DMS53 (cell line): ENCODE data around the gene UBASH3A.
"Not testable (repeated sequence)": the region's sequence is repeated elsewhere in the genome, so short reads cannot be mapped to it uniquely, and the experiment has no call there.

Experiments
- DNase-seq: peaks from one replicate; lab custom pipeline; 2025; lab: John Stamatoyannopoulos, UW

The UBASH3A gene

DNA sequence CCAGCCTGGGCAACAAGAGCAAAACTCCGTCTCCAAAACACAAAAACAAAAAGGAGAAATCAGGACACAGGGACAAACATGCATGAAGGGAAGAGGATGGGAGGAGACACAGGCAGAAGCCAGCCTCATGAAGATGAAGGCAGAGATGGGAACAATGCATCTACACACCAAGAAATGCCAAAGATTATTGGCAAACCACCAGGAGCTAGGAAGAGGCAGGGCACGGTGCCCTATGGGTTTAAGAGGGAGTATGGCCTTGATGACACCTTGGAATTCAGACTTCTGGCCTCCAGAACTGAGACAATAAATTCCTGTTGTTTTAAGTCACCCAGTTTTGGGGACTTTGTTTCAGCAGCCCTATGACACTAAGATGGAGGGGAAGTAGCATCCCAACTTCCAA lies 13.0 kb upstream of the UBASH3A start:
- no peak for DNase-seq

DNA sequence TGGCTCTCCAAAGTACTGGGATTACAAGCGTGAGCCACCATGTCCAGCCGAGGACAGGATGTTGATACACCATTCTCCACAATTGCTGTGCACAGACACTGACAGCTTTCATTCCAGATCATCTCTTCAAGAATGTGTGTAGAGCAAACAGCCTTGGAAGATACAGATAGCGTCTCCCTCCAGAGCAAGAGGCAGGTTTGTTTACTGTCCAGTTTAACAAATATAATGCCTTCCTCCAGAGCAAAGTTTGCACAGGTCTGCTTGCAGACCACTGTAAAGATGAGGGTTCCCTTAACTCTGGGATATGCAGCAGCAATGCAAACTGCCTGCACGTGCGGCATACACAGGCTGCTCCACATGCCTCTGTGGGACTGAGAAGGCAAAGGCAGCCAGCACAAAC lies 12.4 kb upstream of the UBASH3A start:
- DNase-seq = no peak

- no peak for DNase-seq
Observed at GRCh38 chr21:42392731-42393442, 10.8 kb upstream of the UBASH3A start.

- DNase-seq = no peak
Observed at GRCh38 chr21:42393443-42393950, 10.2 kb upstream of the UBASH3A start.

GRCh38 chr21:42395302-42395701 lies 8.4 kb upstream of the UBASH3A start:
- no peak for DNase-seq

DNA sequence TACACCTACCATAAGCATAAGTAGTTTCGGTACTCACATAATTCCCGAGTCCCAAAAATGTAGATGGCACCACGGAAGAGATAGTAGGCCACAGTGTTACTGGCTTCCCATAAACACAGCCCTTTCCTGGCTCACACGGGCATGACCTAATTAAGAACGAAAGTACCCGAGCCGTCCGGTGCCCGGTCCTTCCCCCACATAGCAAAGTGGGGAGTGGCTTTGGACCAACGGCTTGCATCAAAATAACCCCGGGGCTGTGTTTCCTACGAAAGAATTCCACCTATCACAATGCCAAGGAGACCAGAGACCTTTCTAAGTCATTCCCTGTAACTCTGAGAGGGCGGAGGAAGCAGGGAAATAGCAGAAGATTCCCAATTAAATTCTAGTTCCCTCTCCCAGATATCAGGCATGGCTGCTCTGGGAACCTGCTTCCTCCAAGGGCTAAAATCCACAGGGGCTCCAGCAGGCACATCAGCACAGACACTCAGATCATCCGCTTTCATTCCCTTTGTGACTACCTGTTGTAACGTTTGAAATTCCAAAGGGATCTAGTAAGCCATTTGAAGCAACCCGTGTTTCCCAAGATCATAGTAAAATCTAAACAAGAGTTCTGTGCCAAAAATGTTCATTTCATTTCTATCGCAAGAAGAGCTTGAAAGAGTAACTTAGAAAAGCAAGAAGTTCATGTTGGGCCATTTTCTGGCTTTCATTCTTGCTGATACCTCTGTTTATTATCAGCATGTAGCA lies 7.6 kb upstream of the UBASH3A start, which contains the start of gene TMPRSS3:
Gene TMPRSS3, minus strand, starts transcription at position 148 of the 747 bp plus-strand sequence. CDS start 635 bp downstream, outside the sequence.
- DNase-seq = no peak

DNA sequence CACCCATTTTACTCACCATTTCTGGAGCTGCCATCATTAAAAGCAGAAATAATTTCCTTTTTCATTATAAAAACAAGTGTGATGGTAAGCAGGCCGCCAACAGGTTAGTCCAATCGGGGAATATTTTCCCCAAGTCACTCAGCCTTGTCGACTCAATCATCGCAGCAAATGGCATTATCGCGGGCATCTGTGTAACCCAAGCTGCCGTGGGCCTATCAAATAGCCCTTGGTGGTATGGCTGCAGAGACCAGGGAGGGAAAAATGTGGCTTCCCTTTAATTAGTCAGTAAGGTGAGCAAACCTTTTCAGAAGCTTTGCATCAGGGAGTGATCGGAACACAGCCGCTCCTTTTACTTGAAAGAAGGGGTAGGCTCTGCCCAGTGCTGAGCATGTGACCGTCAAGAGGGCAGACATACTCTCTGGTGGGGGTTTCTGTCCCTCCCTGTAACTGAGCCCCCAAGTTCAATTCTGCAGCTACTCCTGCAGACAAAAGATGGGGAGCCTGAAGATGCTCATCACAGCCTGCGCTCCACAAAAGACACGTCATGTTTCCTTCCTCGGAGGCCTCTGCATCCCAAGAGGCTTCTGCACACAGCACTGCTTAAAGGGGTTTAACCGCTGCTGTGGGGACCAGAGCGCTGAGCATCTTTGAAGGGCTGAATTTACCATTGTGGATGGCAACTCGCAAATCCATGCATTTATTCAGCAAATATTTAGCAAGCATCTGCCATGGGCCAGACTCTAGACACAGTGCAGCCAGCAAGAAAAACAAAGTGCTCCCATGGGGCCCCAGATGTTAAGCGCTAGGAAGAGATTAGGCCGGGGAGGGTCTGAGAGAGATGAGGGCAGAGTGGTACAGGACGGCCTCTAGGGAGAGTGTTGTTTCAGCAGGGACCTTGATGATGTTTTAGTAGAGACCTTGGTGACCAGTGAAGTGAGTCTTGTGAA lies 6.6 kb upstream of the UBASH3A start:
- no peak for DNase-seq

- no peak for DNase-seq
Observed at GRCh38 chr21:42397746-42398394, 5.8 kb upstream of the UBASH3A start.

DNA sequence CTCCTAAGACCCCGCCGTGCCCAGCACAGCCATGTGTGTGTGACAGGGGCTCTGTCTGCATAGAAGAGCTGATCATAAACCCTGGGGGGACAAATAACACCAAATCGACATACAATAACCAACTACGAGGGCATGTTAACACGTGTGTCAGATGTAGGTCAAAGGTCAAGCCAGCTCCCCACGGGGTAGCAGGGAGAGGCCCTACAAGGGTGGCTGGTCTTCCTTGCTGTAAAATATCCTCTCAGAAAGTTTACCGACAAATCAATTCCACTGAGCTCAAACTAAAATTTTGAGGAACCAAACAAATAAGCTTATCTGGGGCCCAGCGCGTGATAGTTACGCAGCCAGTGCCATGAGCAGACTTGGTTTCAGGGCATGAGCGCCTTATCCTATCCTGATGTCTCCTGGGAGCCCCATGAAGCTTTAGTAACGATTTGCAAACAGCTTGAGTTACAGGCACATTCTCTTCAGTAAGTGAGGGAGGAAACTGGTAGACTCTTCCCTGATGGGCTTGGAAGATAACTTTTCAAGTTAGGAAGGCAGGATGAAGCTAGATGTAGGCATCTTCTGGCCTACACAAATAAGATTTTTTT lies 5.2 kb upstream of the UBASH3A start:
- DNase-seq = no peak

DNA sequence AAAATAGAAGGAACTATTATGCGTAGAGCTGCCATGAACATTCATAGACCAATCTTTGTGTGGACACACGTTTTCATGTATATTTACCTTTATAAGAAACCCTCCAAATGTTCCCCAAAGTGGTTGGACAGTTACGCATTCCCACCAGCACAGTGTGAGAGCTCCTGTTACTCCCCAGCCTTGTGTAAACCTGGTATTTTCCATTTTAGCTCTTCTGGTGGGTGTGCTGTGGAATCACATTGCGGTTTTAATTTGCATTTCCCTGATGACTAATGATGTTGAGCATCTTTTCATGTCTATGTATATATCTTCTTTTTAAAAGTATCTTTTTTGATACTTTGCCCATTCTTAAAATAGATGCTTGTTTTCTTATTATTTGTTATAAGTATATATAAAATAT lies 3.2 kb upstream of the UBASH3A start:
- no peak for DNase-seq

DNA sequence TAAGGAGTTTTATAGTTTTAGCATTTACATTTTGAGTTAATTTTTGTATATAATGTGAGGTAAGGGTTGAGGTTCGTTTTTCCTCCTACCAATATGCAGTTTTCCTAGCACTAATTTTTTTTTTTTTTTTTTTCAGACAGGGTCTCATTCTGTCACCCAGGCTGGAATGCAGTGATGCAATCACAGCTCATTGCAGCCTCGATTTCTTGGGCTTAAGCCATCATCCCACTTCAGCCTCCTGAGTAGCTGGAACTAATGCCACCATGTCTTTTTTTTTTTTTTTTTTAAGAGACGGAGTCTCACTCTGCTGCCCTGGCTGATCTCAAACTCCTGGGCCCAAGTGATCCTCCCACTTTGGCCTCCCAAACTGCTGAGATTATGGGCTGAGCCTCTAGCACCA lies 2.5 kb upstream of the UBASH3A start:
- DNase-seq = no peak

DNA sequence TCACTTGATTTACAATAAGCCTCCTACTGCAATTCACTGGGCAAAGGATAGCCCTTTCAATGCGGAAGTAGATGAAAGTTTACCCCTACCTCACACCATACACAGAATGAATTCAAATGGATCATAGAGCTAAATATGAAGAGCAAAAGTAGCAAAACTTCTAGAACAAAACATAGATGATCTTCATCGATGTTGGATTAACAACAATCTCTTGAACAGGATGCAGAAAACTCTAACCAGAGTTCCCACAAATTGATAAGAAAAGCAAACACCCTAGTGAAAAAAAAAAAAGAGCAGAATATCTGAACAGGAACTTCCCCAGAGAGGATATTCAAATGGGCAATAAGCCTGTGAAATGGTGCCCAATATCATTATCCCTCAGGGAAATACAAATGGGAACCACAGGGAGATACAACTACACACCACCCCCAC lies 1.9 kb upstream of the UBASH3A start:
- no peak for DNase-seq

GRCh38 chr21:42404539-42404938 lies 837 bp downstream of the UBASH3A start:
- DNase-seq = no peak

DNA sequence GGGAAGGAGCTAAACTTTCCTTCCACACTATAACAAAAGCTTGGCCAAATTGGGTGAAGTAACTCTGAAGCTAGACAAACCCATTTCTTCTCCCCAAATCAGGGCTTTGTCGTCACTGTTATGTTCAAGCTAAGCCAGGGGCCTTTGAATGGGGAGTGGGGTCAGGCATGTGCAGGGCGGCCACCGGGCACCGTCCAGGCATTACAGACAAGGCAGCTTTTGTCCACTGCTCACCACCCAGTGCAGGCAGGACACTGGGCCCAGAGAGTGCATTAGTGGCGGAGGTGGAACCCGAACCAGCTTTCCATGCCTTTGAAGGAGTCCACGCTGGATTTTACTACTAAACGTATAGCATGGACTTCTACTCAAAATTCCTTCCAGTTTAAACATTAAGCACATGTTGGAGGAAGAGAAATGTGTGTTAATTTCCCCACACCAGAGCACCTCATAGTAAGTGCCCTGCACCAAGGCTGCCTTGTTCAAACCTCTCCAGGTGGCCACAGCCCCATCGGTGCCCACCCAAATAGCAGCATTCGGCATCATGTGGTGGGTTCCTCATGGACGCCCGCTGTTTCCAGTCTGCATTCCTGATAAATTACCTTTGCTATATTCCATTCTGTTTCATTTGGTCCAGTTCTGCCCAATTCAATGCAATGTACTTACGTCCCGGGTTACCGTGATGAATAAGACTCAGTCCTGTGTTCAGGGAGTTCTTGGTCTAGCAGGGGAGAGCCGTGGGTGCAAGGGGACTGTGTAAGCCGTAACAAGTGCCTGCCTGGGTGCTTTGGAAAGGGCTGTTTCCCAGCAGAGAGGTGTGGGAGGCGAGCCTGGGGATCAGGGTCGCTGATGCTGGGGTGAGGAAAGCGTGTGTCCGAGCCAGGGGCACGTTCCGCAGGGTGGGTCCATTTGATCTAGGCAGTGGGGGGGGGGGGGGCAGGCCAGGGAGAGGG lies 1.6 kb downstream of the UBASH3A start:
- DNase-seq = no peak

DNA sequence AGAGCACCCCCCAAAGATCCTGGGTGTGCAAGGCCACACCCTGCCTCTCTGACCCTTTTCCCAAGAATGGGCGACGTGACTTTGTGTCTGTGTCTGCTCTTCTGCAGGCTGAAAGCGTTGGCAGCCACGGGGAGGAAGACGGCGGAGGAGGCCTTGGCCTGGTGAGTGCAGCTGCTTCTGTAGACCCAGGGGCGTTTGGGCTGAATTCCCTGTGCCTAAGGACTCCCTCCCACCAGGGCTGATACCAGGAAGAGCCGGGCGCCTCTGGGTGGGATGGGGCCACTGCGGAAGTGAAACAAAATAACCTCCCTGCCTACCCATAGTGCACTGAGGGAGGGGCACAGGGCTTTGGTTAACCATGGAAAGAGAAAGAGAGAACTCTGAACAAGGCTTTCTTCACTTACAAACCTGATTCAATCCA lies 2.5 kb downstream of the UBASH3A start:
- DNase-seq = no peak

- no peak for DNase-seq
Observed at GRCh38 chr21:42406866-42407265, 3.2 kb downstream of the UBASH3A start.

GRCh38 chr21:42407476-42407875 lies 3.8 kb downstream of the UBASH3A start:
- no peak for DNase-seq

- not testable (repeated sequence) for DNase-seq
Observed at GRCh38 chr21:42408718-42409117, 5.0 kb downstream of the UBASH3A start.

GRCh38 chr21:42409366-42409765 lies 5.7 kb downstream of the UBASH3A start:
- no peak for DNase-seq
